Stimulated activated CD4-positive, alpha-beta T cell treated with anti-CD3 and anti-CD28 coated beads, Interleukin-1b, Interleukin-23, amount 100 ng/mL, for 48 hours (primary cell): ENCODE results near the gene COL23A1.
A peak's percentile ranks its signal among the peaks of the same experiment; 100 is the strongest.

Source experiments
- DNase-seq: peaks from one replicate; pipeline ENCODE4 v3.0.0-alpha.2; 2020

COL23A1 gene

DNA sequence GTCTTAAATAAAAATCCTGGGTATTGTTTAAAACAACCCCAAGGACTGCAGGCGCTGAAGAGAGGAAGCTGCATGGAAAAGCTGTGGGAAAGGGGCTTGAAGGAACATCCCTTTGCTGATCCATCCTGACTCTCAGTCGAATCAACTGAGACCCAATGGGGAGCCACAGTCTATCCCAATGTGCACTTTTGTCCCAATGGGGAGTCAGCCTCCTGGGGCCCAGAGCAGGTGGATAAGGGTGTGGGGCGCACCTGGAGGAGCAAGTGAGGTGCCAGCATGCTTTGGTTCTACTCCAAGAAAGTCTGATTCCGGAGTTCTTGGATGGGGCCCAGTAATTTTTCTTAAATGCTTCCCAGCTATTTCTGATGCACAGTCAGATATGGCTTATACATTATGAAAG lies 118.1 kb downstream of the COL23A1 start:
- DNase-seq, result no peak

DNA sequence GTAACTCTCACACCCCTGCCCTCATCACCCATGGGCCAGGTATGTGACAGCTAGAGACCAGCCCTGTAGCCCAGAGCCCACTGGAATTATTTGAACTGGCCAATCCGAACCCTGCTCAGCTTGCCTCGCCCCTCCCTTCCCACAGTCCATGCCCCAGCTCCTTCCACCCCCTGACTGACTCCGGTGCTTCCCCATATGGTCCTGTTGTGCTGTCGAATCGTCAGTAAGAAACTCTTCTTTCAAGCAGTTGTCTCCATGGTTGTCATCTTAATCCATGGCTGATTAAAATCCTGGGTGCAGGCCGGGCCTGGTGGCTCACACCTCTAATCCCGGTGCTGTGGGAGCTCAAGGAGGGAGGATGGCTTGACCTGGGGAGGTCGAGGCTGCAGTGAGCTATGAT lies 118.5 kb downstream of the COL23A1 start:
- DNase-seq, result no peak

DNA sequence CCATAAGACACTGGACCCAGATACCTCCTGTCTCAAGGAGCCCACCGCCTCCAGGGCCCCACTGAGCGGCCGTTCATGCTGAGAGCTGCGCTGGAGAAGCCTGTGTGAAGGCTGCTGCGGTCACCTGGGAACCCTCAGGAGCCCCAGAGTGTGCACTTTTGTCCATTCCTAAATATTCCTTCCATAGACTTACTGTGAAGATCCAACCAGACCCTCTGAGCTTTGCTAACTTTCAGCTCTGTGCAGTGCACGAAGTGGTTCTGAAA lies 119.5 kb downstream of the COL23A1 start:
- DNase-seq, result no peak

DNA sequence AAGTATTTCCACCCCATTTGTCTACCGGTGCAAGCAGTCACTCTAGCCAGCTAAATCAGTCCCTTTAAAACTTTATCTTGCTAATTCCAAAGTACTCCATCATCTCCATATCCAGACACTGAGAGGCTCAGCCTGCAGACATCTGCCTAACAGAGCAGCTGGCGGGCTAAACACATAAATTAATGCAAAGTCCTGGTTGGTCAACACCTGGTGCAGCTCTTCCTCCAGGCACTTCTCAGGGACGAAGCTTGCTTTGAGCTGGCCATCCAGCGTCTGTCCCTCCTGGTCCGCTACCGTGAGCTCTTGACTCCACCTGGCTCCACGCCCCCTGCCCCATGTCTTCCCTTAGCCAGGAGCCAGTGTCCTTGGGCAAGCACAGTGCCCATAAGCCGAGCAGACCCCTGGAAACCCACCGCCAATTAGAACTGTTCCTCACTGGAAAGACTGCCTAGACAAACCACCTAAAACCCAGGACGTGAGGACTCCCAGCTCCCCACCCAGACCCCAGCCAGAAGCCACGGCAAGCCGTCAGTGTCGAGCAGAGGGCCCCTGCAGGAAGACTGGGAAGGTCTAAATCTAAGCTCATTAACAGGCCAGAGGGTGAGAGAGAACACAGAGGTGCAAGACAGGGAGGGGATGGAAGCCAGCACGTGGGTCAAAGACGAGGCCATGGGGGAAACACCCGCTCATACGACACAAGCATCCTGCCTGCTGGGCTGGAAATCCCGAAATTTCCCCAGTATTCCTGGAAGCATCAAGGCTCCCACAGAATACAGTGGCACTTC lies 120.0 kb downstream of the COL23A1 start:
- DNase-seq, result no peak

DNA sequence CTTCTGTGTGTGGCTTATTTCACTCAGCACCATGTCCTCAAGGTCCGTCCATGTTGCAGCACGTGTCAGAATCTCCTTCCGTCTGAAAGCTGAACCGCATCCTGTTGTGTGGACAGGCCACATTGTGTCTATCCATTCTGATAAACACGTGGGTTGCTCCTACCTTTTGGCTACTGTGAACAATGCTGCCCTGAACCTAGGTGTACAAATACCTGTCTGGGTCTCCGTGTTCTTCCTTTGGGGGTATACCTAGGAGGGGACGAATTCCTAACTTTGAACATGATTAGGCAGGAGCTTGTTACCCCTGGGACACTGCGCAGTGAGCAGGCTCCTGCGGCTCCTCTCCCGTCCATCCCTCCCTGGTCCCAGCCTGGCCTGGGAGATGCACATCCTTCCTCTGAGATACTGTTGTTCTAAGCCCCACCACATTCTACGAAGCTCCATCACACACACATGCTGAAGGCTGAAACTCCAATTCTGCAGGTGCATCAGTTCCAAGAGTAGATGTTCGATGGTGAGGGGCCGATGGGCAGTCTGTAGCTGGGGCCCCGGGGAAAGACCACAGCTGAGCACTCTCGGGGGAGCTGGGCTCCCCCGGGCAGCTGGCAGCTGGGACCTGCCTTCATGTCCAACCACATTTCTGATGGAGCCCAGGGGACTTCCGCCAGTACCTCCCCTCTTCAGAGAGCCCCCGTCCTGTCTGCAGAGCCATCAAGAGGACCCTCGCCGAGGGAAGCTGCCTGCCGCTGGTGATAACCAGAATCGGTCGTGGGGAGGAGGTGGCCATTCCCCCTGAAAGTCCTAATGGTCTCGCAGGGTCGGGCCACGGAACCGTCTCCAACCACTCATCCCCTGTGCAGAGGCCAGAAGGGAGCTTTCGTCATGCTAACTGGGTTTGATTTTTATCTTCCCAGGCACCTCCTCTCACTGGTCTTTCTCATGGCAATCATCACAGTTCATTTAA lies 120.9 kb downstream of the COL23A1 start:
- no peak for DNase-seq

DNA sequence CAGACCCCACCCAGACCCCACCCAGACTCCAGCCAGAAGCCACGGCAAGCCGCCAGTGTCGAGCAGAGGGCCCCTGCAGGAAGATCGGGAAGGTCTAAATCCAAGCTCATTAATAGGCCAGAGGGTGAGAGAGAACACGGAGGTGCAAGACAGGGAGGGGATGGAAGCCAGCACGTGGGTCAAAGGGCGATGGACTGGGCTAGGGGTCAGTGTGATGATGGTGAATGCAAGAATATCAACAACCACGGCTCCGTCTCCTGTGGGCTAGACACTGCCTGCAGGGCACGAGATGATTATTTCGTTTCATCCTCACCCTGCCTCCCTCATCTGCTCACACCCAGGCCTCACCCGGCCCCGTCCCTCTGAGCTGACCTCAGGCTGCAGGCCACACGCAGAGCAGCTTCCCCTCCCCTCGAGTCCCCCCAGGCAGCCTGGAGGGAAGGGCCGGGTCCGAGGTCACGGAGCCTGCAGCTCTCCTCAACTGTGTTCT lies 122.0 kb downstream of the COL23A1 start:
- no peak for DNase-seq

DNA sequence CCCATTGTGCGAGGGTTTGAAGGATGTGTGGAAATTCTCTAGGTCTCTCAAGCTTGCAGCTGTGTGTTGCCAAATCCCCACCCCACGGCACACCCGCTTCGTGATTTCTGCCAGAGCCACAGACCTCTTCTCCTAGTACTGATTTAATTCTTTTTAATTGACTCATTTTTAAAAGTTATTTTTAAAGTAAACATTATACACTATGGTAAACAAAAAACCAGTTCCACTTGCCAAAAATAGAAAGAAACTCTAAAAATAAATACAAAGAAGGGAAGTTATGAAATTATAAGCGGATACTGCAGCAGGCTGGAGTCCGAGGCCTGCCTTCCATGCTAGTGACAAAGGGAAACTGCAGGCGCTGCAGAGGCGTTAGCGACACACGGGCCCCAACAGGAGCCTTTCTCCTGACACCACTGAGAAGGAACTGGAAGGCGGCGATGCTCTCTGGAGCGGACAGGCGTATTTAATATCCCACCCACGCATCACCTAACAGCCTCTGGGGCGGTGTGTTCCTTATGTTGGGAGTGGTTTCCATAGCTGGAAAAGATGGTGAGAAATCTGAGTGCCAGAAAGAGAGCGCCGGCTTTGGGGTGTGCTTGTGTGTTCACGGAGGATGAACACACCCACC lies 122.5 kb downstream of the COL23A1 start:
- DNase-seq, result no peak

DNA sequence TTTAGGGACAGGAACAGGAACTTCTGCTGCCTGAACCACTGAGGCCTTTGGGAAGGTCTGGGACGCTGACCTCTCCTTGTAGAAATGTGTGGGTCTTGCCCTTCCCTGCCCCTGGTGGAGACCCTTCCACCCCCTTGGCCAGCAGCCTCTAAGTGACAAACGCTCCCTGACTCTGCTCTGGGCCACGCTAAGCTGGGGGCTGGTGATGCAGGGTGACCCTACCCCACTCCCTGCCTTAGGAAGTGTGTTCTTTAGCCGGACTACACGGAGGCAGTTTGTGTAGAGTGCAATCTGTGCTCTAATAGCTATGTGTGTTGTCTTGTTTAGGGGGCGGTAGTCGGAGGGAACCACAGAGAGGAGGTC lies 123.0 kb downstream of the COL23A1 start:
- no peak for DNase-seq

DNA sequence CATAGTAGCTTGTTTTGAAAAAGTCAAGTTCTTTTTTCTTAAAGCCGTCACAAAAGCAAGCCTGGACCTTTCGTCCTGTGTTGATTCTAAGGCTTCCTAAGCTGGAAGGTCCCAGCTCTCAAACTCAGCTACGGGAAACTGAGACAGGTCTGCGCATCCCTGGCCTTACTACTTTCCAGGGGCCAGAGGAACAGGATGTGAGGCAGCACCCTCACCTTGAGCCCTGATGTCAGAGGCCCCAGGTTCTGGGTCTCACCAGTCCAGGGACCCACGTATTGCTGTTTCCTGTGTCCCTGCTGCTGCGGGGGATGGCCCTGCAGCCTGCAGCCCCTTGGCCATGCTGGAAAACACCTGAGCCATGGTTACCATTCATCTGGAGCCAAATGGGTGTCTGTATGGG lies 123.9 kb downstream of the COL23A1 start:
- no peak for DNase-seq

DNA sequence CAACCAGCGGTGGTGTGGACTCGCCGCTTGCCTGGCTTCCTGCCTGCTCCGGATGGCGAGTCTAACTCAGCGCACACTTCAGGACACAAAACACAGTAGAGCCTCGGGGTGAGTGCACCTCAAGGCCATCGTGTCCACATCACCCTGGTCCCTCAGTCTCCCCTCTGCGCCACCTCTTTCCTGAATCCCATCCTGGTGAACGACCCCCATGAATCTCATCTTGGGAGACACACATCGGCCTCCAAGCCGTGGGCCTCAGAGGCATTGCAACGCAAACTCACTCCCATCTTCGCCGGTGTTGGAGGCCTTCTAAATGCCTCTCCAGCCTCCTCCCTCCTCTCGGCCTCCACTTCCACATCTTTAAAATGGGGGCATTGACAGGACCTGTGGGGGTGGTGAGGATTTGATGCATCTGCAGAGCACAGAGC lies 124.3 kb downstream of the COL23A1 start:
- DNase-seq, result no peak

DNA sequence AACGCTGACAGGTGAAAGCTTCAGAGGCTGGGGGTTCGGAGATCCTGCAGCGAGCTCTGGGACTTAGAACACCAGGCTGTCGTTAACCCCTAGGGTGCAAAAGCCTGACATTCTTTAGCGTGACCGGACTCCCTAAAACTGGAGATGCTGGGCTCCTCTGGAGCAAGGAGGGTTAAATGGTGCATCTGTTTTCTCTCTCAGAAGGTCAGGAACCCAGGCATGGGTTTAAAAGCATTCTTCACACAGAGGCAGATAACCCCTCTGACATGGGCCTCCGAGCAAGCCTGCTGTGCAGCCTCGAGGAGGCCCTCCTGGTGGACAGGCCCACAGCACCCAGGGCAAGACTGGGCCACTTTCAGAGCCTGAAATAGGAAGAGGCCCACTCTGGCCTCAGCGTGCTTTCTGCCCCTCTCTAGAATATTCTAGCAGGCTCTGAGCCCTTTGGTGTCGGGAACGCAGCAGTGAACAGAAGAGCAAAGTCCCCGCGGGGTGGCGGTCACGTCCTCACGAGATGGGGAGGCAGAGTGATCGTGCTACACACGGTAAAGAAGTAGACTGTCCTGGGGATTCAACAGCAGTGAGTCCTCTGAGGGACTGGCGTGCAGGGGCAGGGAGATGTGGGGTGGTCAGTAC lies 124.8 kb downstream of the COL23A1 start:
- no peak for DNase-seq

DNA sequence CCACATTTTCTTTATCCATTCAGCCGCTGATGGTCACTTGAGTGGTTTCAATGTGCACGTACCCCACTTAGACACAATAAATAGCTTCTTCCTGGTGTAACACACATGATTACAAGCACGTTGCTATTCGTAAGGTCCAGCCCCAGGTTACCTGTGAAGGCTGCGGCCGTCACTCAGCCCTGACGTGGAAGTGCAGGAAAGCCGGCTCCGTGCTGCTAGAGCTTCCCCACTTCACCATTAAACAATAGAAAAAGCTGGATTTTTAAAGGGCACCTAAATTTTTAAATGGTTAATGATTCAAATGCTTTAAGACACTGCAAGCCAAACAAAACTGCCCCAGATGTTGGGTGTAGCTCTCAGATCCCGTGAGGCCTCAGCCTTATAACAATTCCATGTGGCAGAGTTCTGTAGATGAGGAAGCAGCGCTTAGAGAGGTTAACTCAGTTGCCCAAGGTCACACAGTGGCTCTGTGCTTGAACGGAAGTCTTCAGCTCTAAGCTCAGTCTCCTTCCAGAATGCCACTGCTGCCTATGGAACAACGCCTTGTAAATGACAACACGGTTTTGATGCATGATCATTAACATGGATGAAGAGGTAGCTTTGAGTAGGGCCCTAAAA lies 125.7 kb downstream of the COL23A1 start:
- no peak for DNase-seq

DNA sequence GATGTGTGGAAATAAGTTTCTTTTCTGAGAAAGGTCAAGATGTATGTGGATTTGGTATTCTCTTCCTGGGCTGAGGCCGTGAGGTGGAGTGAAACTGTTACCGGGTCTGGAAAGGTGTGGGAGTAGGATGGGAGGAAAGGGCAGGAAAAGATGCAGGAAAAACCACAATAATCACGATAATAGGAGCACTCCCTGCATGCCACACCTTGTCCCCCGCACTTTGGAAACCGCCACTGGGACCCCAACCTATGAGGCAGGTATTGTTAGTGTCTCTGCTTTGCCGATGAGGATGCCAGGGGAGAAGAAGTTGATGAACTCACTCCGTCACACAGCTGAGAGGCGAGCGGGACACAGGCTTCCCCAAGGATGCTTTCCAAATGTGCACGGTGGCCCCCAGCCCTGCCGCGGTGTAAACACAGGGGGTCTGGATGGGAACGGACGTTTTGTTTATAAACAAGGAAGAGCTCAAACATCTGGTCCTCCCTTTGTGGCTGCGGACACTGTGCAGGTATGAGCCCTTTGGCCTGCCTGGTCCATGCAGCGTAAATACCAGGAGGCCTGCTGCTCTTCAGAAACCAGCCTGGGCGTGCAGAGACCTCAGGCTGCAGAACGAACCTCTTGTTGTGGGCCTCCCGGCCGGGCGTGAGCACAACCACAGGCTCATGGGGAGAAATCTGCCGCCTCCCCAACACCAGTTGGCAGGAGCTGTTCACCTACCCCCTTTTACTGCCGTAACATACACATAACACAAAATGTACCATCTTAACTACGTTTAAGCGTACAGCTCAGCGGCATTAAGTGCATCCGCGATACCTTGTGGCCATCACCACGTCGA lies 126.7 kb downstream of the COL23A1 start:
- DNase-seq, result no peak

DNA sequence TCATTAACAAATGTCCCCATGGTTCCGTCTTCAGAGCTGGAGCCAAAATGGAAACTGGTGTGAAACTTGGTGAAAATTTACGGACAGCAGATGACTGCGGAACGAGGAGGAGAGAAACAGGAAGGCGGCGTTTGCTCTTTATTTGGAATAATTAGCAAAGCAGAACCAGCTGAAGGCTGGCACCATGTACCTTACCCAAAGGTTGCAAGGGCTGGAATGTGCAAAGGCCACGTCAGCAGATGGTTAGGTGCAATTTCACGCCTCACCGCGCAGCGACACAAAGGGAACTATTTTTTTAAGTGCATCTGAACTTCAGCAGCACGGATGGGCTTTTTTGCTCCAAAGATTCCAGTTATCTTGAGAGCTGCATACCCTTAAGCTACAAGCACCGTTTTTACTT lies 127.4 kb downstream of the COL23A1 start:
- DNase-seq, result no peak

DNA sequence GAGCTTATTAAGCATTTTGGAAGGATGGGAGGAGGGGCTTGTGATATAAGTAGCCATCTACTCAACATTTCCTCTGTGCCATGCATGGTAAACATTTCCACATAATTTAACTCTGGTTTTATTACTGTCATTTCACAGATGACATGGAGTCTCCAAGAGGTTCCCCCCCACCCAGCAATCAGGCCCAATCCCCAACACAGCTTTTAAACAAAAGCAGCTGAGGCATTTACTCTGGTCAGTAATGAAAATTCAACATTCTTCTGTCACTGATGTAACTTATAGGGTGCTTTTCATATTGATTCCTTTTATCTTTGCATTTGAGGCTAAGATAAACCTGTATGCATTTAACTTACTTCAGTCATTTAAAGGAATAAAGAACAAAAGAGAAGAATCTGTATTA lies 128.1 kb downstream of the COL23A1 start:
- DNase-seq, result no peak

DNA sequence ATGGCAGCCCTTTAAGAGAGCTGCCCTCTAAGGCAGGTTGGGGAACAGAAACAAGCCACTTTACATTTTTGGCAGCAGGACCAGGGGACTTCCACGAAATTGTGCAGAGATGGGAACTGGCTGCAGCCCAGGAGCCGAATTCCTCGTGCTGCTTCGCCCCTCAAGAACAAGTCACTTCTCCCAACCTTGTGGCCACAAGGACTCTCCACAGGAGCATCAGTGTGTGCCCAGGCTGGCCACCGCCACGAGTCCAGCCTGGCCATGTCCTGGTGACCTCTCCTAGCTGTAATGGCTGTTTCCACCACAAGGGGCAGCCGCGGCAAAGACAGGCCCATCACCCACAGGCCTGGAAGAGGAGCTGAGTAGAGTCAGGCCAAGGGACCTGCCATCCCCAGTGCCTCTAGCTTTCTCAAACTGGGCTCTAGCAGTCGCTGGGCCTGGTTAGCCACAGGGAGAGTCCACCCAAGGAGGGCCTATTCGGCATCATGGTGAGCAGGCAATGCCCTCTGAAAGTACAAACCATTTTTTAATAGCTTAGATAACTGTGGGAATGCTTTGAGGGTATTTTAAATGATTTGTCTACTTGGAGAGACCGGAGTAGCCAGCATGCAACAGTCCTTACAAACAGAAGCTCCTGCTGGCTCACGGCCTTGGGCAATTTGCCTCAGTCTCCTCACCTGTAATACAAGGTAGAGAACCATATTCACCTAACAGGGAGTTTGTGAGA lies 129.0 kb downstream of the COL23A1 start:
- DNase-seq, result peak; percentile 40

DNA sequence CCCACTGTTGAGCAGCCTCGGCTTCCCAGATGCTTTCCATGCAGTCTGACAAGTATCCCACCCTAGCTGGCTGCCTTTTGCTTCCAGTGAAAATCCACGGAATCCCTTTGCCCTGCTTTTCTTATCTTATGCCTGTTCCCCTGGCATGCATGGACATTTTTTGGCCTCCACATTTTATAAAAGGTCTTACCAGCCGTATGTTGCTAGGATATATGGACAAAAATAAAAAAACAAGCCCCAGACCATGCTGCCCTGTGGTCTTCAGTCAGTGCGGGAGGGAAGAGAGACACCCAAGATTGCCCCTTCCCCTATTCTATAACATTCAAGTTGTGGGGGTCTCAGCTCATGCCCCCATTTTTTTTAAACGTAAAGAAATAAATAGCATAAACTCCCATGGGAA lies 129.6 kb downstream of the COL23A1 start:
- no peak for DNase-seq

DNA sequence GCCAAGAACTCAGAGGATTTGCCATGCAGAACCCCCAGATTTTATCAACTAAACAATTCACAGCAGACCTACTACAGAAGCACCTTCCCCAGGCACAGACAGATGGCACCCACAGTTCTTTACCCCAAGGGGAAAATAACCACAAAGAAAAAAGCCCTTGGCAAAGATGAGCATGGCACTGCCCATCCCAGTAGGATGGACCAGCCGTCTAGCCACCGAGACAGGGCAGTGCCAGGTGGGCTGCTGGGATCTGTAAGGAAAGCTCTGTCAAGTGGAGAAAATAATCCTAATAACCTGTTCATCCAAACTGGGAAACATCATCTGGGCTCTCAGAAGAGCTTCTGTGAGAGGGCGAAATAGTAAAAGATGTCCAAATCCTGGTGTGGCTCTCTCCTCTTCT lies 130.0 kb downstream of the COL23A1 start:
- DNase-seq, result no peak

DNA sequence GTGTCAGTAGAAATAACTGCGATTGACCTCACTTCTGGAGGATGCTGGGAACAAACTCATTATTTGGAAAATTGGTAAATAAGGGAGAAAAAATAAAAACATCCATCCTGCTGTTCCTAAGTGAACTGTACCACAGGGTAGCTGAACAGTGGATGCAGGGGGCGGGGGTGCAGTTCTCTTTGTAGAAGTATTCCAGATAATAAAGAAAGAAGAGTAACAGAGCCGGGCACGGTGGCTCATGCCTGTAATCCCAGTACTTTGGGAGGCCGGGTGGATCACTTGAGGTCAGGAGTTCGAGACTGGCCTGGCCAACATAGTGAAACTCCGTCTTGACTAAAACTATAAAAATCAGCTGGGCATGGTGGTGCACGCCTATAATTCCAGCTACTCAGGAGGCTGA lies 132.1 kb downstream of the COL23A1 start:
- no peak for DNase-seq

DNA sequence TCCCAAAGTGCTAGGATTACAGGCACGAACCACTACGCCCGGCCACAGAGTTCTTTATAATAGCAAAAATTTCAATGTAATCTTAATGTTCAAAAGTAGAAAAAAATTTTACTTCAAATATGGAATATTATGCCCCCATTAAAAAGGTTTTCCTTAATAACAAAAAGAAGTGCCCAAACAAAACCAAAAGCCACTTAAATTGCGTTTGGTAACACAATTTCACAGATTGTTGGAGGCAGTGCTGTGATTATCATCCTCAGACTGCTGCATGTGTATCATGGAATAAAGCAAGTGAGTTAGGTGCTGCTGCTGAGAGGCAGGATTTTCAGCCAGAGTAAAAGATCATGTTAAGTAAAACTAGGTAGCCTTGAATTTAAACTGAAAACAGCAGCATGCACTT lies 132.7 kb downstream of the COL23A1 start:
- DNase-seq, result no peak

DNA sequence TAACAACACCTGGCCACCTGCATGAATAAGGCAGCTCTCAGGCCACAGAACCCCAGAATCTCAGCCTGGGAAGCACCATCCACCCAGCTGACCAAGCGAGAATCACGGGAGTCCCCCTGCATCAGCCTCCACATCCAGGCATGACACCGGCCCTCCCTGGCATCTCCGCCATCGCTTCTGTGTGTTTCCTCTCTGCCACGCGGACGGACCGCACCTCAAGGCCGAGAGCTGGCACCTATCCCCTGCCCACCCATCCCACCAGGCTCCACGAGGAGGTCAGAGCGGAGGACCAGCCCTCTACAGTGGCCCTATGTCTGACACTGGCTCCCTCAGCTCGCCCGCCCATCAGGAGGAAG lies 134.7 kb downstream of the COL23A1 start:
- no peak for DNase-seq
